GM21390 (cell line): ENCODE results near the gene UBE2G2.
"Not testable (repeated sequence)": the region's sequence is repeated elsewhere in the genome, so short reads cannot be mapped to it uniquely, and the experiment has no call there.

ENCODE experiments used
- ATAC-seq: cut with Tn5 transposase; IDR thresholded peaks from one replicate; pipeline ENCODE4 v1.9.1; 2021; ENCODE audit not compliant: unreplicated experiment

The UBE2G2 gene

GRCh38 chr21:44836666-44837471, 35.2 kb upstream of the UBE2G2 start:
- no peak for ATAC-seq

GRCh38 chr21:44836349-44836665, 34.7 kb upstream of the UBE2G2 start:
- no peak for ATAC-seq

- ATAC-seq, result no peak
These were observed 34.0 kb upstream of the UBE2G2 start for GRCh38 chr21:44835647-44835973.

GRCh38 chr21:44834951-44835646, 33.5 kb upstream of the UBE2G2 start:
- no peak for ATAC-seq

GRCh38 chr21:44834231-44834950, 32.8 kb upstream of the UBE2G2 start:
- no peak for ATAC-seq

GRCh38 chr21:44833663-44834062, 32.0 kb upstream of the UBE2G2 start:
- no peak for ATAC-seq

- not testable (repeated sequence) for ATAC-seq
These were observed 31.1 kb upstream of the UBE2G2 start for GRCh38 chr21:44832516-44833255.

GRCh38 chr21:44831227-44831860, 29.7 kb upstream of the UBE2G2 start:
- no peak for ATAC-seq

GRCh38 chr21:44829507-44830092, 28.0 kb upstream of the UBE2G2 start:
- ATAC-seq, result no peak

- ATAC-seq, result no peak
These were observed 26.9 kb upstream of the UBE2G2 start for GRCh38 chr21:44828362-44829056.

GRCh38 chr21:44823179-44823660, 21.6 kb upstream of the UBE2G2 start:
- no peak for ATAC-seq

GRCh38 chr21:44822484-44823178, 21.0 kb upstream of the UBE2G2 start:
- ATAC-seq, result no peak

GRCh38 chr21:44820851-44821250, 19.2 kb upstream of the UBE2G2 start:
- ATAC-seq, result no peak

- ATAC-seq, result no peak
These were observed 17.9 kb upstream of the UBE2G2 start for GRCh38 chr21:44819283-44820243.

- no peak for ATAC-seq
These were observed 17.0 kb upstream of the UBE2G2 start for GRCh38 chr21:44818640-44819011.

- ATAC-seq, result peak; percentile 59
These were observed 16.5 kb upstream of the UBE2G2 start, which contains the start of gene SUMO3 for GRCh38 chr21:44817914-44818639. Gene SUMO3, minus strand, starts transcription at chr21:44818062. Its CDS starts 94 bp downstream, at chr21:44817968.

GRCh38 chr21:44817506-44817880, 15.9 kb upstream of the UBE2G2 start:
- peak; percentile 67 for ATAC-seq
